ENCODE results near the gene ITPKB. TPM values are rescaled to one million over a fixed set of nuclear protein-coding genes. Genes with fewer than 3 reads are reported as not detected.

The ITPKB gene
- total and polyA plus RNA-seq, 2 of the 13 experiments (the other 11 are each of a cell fraction or from before 2014, with no cell fraction given), result not detected

DNA sequence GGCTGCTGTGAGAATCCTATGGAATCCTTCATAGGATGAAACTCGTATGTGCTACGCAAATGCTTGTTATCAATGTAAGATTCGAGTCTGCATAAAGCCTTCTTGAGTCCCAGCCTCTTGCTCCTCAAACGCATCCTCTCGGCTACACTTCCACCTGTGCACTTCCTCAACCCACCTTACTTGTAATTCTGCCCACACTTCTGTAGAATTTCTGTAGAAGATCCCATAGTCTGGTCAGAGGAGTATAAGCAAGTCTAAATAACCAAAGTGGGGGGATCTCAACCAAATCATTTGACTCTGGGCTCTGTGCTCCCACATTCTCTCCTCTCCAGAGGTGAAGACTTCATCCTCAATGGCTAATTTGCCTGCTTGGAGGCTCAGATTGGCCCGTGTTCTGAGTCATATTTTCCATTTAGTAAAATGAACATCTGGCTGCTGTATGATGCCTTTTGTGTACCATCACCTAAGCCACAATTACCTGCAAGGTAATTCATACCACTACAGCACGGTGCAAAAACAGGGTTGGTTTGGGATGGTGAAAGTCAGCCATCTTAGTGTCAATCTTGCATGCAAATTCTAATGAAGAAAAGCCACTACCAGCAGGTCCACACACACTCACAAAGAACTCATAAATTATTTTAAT is 63.2 kb downstream of the ITPKB start (continued):
- TF ChIP-seq MYC (CRISPR knock-in tag; IDR thresholded peaks at IDR 0.05; ENCODE audit: borderline replicate concordance) (no peak), MAF1 (CRISPR knock-in tag; IDR thresholded peaks at IDR 0.05; ENCODE audit: borderline replicate concordance) (no peak), MYNN (CRISPR knock-in tag; IDR thresholded peaks at IDR 0.05; ENCODE audit: low read depth) (no peak), ZNF354B (CRISPR knock-in tag; IDR thresholded peaks at IDR 0.05) (no peak)
- TF ChIP-seq, protein P1, sequence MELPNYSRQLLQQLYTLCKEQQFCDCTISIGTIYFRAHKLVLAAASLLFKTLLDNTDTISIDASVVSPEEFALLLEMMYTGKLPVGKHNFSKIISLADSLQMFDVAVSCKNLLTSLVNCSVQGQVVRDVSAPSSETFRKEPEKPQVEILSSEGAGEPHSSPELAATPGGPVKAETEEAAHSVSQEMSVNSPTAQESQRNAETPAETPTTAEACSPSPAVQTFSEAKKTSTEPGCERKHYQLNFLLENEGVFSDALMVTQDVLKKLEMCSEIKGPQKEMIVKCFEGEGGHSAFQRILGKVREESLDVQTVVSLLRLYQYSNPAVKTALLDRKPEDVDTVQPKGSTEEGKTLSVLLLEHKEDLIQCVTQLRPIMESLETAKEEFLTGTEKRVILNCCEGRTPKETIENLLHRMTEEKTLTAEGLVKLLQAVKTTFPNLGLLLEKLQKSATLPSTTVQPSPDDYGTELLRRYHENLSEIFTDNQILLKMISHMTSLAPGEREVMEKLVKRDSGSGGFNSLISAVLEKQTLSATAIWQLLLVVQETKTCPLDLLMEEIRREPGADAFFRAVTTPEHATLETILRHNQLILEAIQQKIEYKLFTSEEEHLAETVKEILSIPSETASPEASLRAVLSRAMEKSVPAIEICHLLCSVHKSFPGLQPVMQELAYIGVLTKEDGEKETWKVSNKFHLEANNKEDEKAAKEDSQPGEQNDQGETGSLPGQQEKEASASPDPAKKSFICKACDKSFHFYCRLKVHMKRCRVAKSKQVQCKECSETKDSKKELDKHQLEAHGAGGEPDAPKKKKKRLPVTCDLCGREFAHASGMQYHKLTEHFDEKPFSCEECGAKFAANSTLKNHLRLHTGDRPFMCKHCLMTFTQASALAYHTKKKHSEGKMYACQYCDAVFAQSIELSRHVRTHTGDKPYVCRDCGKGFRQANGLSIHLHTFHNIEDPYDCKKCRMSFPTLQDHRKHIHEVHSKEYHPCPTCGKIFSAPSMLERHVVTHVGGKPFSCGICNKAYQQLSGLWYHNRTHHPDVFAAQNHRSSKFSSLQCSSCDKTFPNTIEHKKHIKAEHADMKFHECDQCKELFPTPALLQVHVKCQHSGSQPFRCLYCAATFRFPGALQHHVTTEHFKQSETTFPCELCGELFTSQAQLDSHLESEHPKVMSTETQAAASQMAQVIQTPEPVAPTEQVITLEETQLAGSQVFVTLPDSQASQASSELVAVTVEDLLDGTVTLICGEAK (IDR thresholded peaks at IDR 0.05), result no peak
- TF ChIP-seq, protein P1 (CRISPR knock-in tag; IDR thresholded peaks at IDR 0.05), result no peak
- TF ChIP-seq, protein P2, sequence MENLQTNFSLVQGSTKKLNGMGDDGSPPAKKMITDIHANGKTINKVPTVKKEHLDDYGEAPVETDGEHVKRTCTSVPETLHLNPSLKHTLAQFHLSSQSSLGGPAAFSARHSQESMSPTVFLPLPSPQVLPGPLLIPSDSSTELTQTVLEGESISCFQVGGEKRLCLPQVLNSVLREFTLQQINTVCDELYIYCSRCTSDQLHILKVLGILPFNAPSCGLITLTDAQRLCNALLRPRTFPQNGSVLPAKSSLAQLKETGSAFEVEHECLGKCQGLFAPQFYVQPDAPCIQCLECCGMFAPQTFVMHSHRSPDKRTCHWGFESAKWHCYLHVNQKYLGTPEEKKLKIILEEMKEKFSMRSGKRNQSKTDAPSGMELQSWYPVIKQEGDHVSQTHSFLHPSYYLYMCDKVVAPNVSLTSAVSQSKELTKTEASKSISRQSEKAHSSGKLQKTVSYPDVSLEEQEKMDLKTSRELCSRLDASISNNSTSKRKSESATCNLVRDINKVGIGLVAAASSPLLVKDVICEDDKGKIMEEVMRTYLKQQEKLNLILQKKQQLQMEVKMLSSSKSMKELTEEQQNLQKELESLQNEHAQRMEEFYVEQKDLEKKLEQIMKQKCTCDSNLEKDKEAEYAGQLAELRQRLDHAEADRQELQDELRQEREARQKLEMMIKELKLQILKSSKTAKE (CRISPR knock-in tag; IDR thresholded peaks at IDR 0.05; ENCODE audit: borderline replicate concordance), result no peak
